GM23338 (cell line): ENCODE data around the gene RFX8. TPM values are rescaled to one million over a fixed set of nuclear protein-coding genes. Genes with fewer than 3 reads are reported as not detected.

Experiments used
- ATAC-seq: fragments of 200-7000 bp; cut with Tn5 transposase; 3 replicates; pipeline ENCODE4 v1.9.1; 2020
- DNase-seq: peaks from one replicate; pipeline ENCODE4 v3.0.0-alpha.2; 2015; ENCODE audit warnings: low spot score
- H2AFZ ChIP-seq: fragments of 200-600 bp; sonication (generic); 2 replicates; pipeline ENCODE4 v1.8.0; 2016; ENCODE audit warnings: antibody characterized with exemption, mild to moderate bottlenecking, moderate library complexity
- H3F3A ChIP-seq: fragments of 200-600 bp; sonication (generic); replicated peaks from 2 replicates; pipeline ENCODE4 v1.8.0; 2017; ENCODE audit warnings: antibody characterized with exemption, mixed run types, low read depth
- H3K27ac ChIP-seq: fragments of 200-600 bp; sonication (generic); 2 replicates; pipeline ENCODE4 v1.6.1; 2016; ENCODE audit warnings: low read depth
- H3K27me3 ChIP-seq: fragments of 200-600 bp; sonication (generic); 2 replicates; pipeline ENCODE4 v1.8.0; 2016; ENCODE audit warnings: mild to moderate bottlenecking, mixed run types, moderate library complexity; ENCODE audit not compliant: insufficient read depth
- H3K36me3 ChIP-seq: fragments of 200-600 bp; sonication (generic); 2 replicates; pipeline ENCODE4 v1.8.0; 2016; ENCODE audit warnings: mild to moderate bottlenecking; ENCODE audit not compliant: insufficient read depth
- H3K4me1 ChIP-seq: fragments of 200-600 bp; sonication (generic); 2 replicates; pipeline ENCODE4 v1.8.0; 2016; ENCODE audit warnings: mild to moderate bottlenecking, moderate library complexity; ENCODE audit not compliant: insufficient read depth
- H3K4me2 ChIP-seq: fragments of 200-600 bp; sonication (generic); 2 replicates; pipeline ENCODE4 v1.7.1; 2017; ENCODE audit warnings: mixed run types
- H3K4me3 ChIP-seq: fragments of 200-600 bp; sonication (generic); 2 replicates; pipeline ENCODE4 v1.6.1; 2016; ENCODE audit warnings: mixed run types
- H3K79me2 ChIP-seq: fragments of 200-600 bp; sonication (generic); replicated peaks from 2 replicates; pipeline ENCODE4 v1.8.0; 2017; ENCODE audit warnings: mild to moderate bottlenecking; ENCODE audit not compliant: insufficient read depth
- H3K9me2 ChIP-seq: fragments of 200-600 bp; sonication (generic); 2 replicates; pipeline ENCODE4 v1.8.0; 2017; ENCODE audit not compliant: insufficient read depth
- H4K20me1 ChIP-seq: fragments of 200-600 bp; sonication (generic); replicated peaks from 2 replicates; pipeline ENCODE4 v1.8.0; 2017; ENCODE audit warnings: mild to moderate bottlenecking; ENCODE audit not compliant: insufficient read depth
- H3K27ac Mint-ChIP-seq: 2 replicates; pipeline ENCODE4 v1.8.0; 2020; ENCODE audit warnings: inconsistent platforms, mild to moderate bottlenecking, moderate library complexity, mixed read lengths
- H3K27me3 Mint-ChIP-seq: 3 replicates; pipeline ENCODE4 v1.8.0; 2022; ENCODE audit warnings: low read depth, mild to moderate bottlenecking, moderate library complexity, mixed read lengths, inconsistent platforms; ENCODE audit not compliant: insufficient read depth, poor library complexity
- H3K36me3 Mint-ChIP-seq: 3 replicates; pipeline ENCODE4 v1.8.0; 2021; ENCODE audit warnings: low read depth, mild to moderate bottlenecking, inconsistent platforms, moderate library complexity, mixed read lengths
- H3K4me1 Mint-ChIP-seq: 3 replicates; pipeline ENCODE4 v1.8.0; 2020; ENCODE audit warnings: mild to moderate bottlenecking, inconsistent platforms, mixed read lengths
- H3K4me3 Mint-ChIP-seq: 3 replicates; pipeline ENCODE4 v1.8.0; 2021; ENCODE audit warnings: moderate library complexity, mild to moderate bottlenecking, inconsistent platforms, mixed read lengths
- H3K9me3 Mint-ChIP-seq: 3 replicates; pipeline ENCODE4 v1.8.0; 2020; ENCODE audit warnings: moderate library complexity, mild to moderate bottlenecking, inconsistent platforms, mixed read lengths
- CREB1 ChIP-seq: fragments of 250-450 bp; sonication (Bioruptor Pico); IDR thresholded peaks from 2 replicates; pipeline ENCODE4 v1.5.0; 2020; ENCODE audit warnings: low read depth, mild to moderate bottlenecking, moderate library complexity
- CTCF ChIP-seq, 2 experiments: fragments of 200-600 bp in 1 of 2; sonication (generic) in 1 of 2; conservative IDR thresholded peaks; 2 replicates each; pipeline versions ENCODE4 v1.5.1 to v1.6.1; 2016 to 2017; ENCODE audit warnings: antibody characterized with exemption in 2 of 2, low read depth in 2 of 2, mild to moderate bottlenecking in 2 of 2, moderate library complexity in 1 of 2
- EZH2 ChIP-seq: fragments of 200-600 bp; sonication (generic); IDR thresholded peaks from one replicate; pipeline ENCODE4 v1.8.0; 2017; ENCODE audit warnings: antibody characterized with exemption, mild to moderate bottlenecking, low read depth; ENCODE audit not compliant: unreplicated experiment
- EZH2phosphoT487 ChIP-seq: fragments of 200-600 bp; sonication (generic); IDR thresholded peaks from one replicate; pipeline ENCODE4 v1.8.1; 2018; ENCODE audit warnings: antibody characterized with exemption; ENCODE audit not compliant: unreplicated experiment
- JUNB ChIP-seq: IDR thresholded peaks from one replicate; pipeline ENCODE4 v1.6.1; 2016; ENCODE audit warnings: antibody characterized with exemption; ENCODE audit not compliant: unreplicated experiment
- NANOG ChIP-seq: IDR thresholded peaks from 2 replicates; pipeline ENCODE4 v1.6.1; 2016; ENCODE audit warnings: antibody characterized with exemption, borderline replicate concordance
- POLR2AphosphoS5 ChIP-seq: IDR thresholded peaks from 2 replicates; pipeline ENCODE4 v1.6.1; 2016; ENCODE audit warnings: antibody characterized with exemption, low read depth
- REST ChIP-seq: IDR thresholded peaks from one replicate; pipeline ENCODE4 v1.6.1; 2018; ENCODE audit warnings: antibody characterized with exemption; ENCODE audit not compliant: unreplicated experiment
- STAT1 ChIP-seq: IDR thresholded peaks from one replicate; pipeline ENCODE4 v1.6.1; 2016; ENCODE audit warnings: antibody characterized with exemption; ENCODE audit not compliant: unreplicated experiment
- ZNF114 ChIP-seq: fragments of 250-450 bp; sonication (Bioruptor Pico); IDR thresholded peaks from 2 replicates; pipeline ENCODE4 v1.5.0; 2020; ENCODE audit warnings: mild to moderate bottlenecking, moderate library complexity
- ZNF331 ChIP-seq: fragments of 250-450 bp; sonication (Bioruptor Pico); IDR thresholded peaks from 2 replicates; pipeline ENCODE4 v1.5.0; 2020; ENCODE audit warnings: low read depth, mild to moderate bottlenecking, moderate library complexity
- polyA plus RNA-seq: library from polyadenylated mRNA; unstranded; fragments of >200 nt; fragmentation: Nextera tagmentation; extraction: Ambion mirVana; gene quantifications from 2 replicates; pipeline ENCODE4 v1.2.1, GENCODE V29; 2016
- total RNA-seq: library from RNA; depleted of rRNA; stranded (reverse); fragments of >200 nt; shearing (Covaris generic); gene quantifications from 2 replicates; pipeline ENCODE4 v1.2.3, GENCODE V29; 2014
- TF ChIP-seq, protein P1 (sequence below): IDR thresholded peaks from 2 replicates; pipeline ENCODE4 v1.6.1; 2016; ENCODE audit warnings: antibody characterized with exemption

Gene RFX8
- total and polyA plus RNA-seq, 2 experiments from 2014 or later, result 0.65 to 1.5 TPM

- TF ChIP-seq JUNB (no peak), CREB1 (CRISPR knock-in tag) (peak; percentile 52), EZH2phosphoT487 (no peak)
- TF ChIP-seq, protein P1, sequence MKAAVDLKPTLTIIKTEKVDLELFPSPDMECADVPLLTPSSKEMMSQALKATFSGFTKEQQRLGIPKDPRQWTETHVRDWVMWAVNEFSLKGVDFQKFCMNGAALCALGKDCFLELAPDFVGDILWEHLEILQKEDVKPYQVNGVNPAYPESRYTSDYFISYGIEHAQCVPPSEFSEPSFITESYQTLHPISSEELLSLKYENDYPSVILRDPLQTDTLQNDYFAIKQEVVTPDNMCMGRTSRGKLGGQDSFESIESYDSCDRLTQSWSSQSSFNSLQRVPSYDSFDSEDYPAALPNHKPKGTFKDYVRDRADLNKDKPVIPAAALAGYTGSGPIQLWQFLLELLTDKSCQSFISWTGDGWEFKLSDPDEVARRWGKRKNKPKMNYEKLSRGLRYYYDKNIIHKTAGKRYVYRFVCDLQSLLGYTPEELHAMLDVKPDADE, result no peak
- H3K27ac ChIP-seq, result peak overlapping the region; percentile 53
- H2AFZ ChIP-seq, result no peak overlapping the region; the same call in 1 of the 2 replicates
- Mint-ChIP-seq H3K27ac (peak overlapping the region; percentile 34; the same call in 1 of the 2 replicates), H3K9me3 (no peaks in the 10 kb centered on the region; the same call in 2 of the 3 replicates), H3K4me3 (no peak overlapping the region; the same call in 2 of the 3 replicates), H3K4me1 (peaks cover 26% of the 10 kb centered on the region), H3K27me3 (peaks cover 9% of the 10 kb centered on the region), H3K36me3 (no peaks in the 10 kb centered on the region)
- peak; percentile 60 for DNase-seq
- H3K79me2 ChIP-seq, result no peaks in the 10 kb centered on the region
- no peaks in the 10 kb centered on the region for H3K9me2 ChIP-seq
- H4K20me1 ChIP-seq, result no peaks in the 10 kb centered on the region
- peak overlapping the region; percentile 4 for H3K4me2 ChIP-seq
- peak; percentile 58 for ATAC-seq
- H3K4me1 ChIP-seq, result peaks cover 30% of the 10 kb centered on the region
- H3K27me3 ChIP-seq, result 0 out of 2 replicates have a peak, but pooled peaks cover 3% of the 10 kb centered on the region
- 0 out of 2 replicates have a peak overlapping the region, but pooled peaks have one; percentile 1 for H3K4me3 ChIP-seq
- peaks cover 12% of the 10 kb centered on the region; the same call in 1 of the 2 replicates for H3F3A ChIP-seq
- H3K36me3 ChIP-seq, result no peaks in the 10 kb centered on the region
Observed at GRCh38 chr2:101479328-101479727, 4.4 kb upstream of the RFX8 start.

- H3K4me2 ChIP-seq, result peak overlapping the region; percentile 4
- H2AFZ ChIP-seq, result no peak overlapping the region
- H3F3A ChIP-seq, result peaks cover 12% of the 10 kb centered on the region; the same call in 1 of the 2 replicates
- DNase-seq (peak; percentile 46), ATAC-seq (no peak)
- Mint-ChIP-seq H3K27ac (no peak overlapping the region; the same call in 1 of the 2 replicates), H3K9me3 (no peaks in the 10 kb centered on the region; the same call in 2 of the 3 replicates), H3K36me3 (no peaks in the 10 kb centered on the region), H3K4me3 (no peak overlapping the region), H3K4me1 (peaks cover 29% of the 10 kb centered on the region), H3K27me3 (peaks cover 9% of the 10 kb centered on the region)
- H3K9me2 ChIP-seq, result no peaks in the 10 kb centered on the region
- 0 out of 2 replicates have a peak, but pooled peaks cover 3% of the 10 kb centered on the region for H3K27me3 ChIP-seq
- peaks cover 30% of the 10 kb centered on the region for H3K4me1 ChIP-seq
- no peak overlapping the region for H3K4me3 ChIP-seq
- no peaks in the 10 kb centered on the region for H4K20me1 ChIP-seq
- H3K79me2 ChIP-seq, result no peaks in the 10 kb centered on the region
- peak overlapping the region; percentile 53 for H3K27ac ChIP-seq
- H3K36me3 ChIP-seq, result no peaks in the 10 kb centered on the region
- TF ChIP-seq ZNF114 (no peak), CREB1 (CRISPR knock-in tag) (no peak), STAT1 (no peak), EZH2 (no peak), NANOG (no peak), REST (no peak), CTCF (conservative IDR thresholded peaks at IDR 0.05; ENCODE audit: low read depth in 2 of 2) (no peak), POLR2AphosphoS5 (no peak), ZNF331 (CRISPR knock-in tag) (no peak)
- TF ChIP-seq, protein P1, result no peak
Observed at GRCh38 chr2:101478181-101479001, 3.5 kb upstream of the RFX8 start.
